Measurements from ENCODE around the gene KCNJ8. TPM values are rescaled to one million over a fixed set of nuclear protein-coding genes. Genes with fewer than 3 reads are reported as not detected.

The KCNJ8 gene
- total RNA-seq, 1 donor from 2014 or later = 0.93 TPM

GRCh38 chr12:21764065-21764464, 10.4 kb downstream of the KCNJ8 start:
- Histone ChIP-seq H4K20me1 (ENCODE audit: insufficient read depth, low read length) (no peaks in the 10 kb centered on the region), H3K4me2 (ENCODE audit: low read length) (no peak overlapping the region), H3K36me3 (ENCODE audit: insufficient read depth, low read length) (no peaks in the 10 kb centered on the region), H3K4me3 (ENCODE audit: insufficient read depth, low read depth, low read length) (no peak overlapping the region), H3K9ac (ENCODE audit: low read length) (no peak overlapping the region), H3K4me1 (ENCODE audit: insufficient read depth, low read length) (no peaks in the 10 kb centered on the region), H2AFZ (ENCODE audit: low read depth, low read length) (no peak overlapping the region), H3K27ac (ENCODE audit: low read depth, low read length) (no peak overlapping the region), H3K9me3 (ENCODE audit: insufficient read depth, low read depth, low read length) (no peaks in the 10 kb centered on the region), H3K79me2 (ENCODE audit: insufficient read depth, low read length) (no peaks in the 10 kb centered on the region), H3K27me3 (ENCODE audit: insufficient read depth, low read length) (no peaks in the 10 kb centered on the region)
- DNase-seq (ENCODE audit: low read depth) = no peak
- Mint-ChIP-seq H3K27ac (ENCODE audit: unreplicated experiment) (no peak overlapping the region), H3K36me3 (ENCODE audit: low read depth, unreplicated experiment) (no peaks in the 10 kb centered on the region), H3K9me3 (ENCODE audit: unreplicated experiment) (no peaks in the 10 kb centered on the region), H3K4me1 (ENCODE audit: low read depth, unreplicated experiment) (no peaks in the 10 kb centered on the region), H3K4me3 (ENCODE audit: unreplicated experiment) (no peak overlapping the region), H3K27me3 (ENCODE audit: low read depth, unreplicated experiment) (peaks cover 6% of the 10 kb centered on the region)
- no peak for FAIRE-seq
- no peak for TF ChIP-seq EZH2 (IDR thresholded peaks at IDR 0.05; ENCODE audit: insufficient read depth, low read length)
- TF ChIP-seq CTCF (IDR thresholded peaks at IDR 0.05; ENCODE audit: insufficient read depth, low read depth, low read length) = no peak

GRCh38 chr12:21763531-21763930, 11.0 kb downstream of the KCNJ8 start:
- Mint-ChIP-seq H3K27me3 (ENCODE audit: low read depth, unreplicated experiment) (peaks cover 6% of the 10 kb centered on the region), H3K4me3 (ENCODE audit: unreplicated experiment) (no peak overlapping the region), H3K27ac (ENCODE audit: unreplicated experiment) (no peak overlapping the region), H3K9me3 (ENCODE audit: unreplicated experiment) (no peaks in the 10 kb centered on the region), H3K36me3 (ENCODE audit: low read depth, unreplicated experiment) (no peaks in the 10 kb centered on the region), H3K4me1 (ENCODE audit: low read depth, unreplicated experiment) (no peaks in the 10 kb centered on the region)
- H4K20me1 ChIP-seq (ENCODE audit: insufficient read depth, low read length) = no peaks in the 10 kb centered on the region
- no peak for DNase-seq (ENCODE audit: low read depth)
- no peak overlapping the region for H2AFZ ChIP-seq (ENCODE audit: low read depth, low read length)
- H3K9ac ChIP-seq (ENCODE audit: low read length) = no peak overlapping the region
- no peaks in the 10 kb centered on the region for H3K36me3 ChIP-seq (ENCODE audit: insufficient read depth, low read length)
- H3K4me2 ChIP-seq (ENCODE audit: low read length) = no peak overlapping the region
- no peak overlapping the region for H3K4me3 ChIP-seq (ENCODE audit: insufficient read depth, low read depth, low read length)
- H3K79me2 ChIP-seq (ENCODE audit: insufficient read depth, low read length) = no peaks in the 10 kb centered on the region
- H3K27me3 ChIP-seq (ENCODE audit: insufficient read depth, low read length) = no peaks in the 10 kb centered on the region
- H3K9me3 ChIP-seq (ENCODE audit: insufficient read depth, low read depth, low read length) = no peaks in the 10 kb centered on the region
- no peak for TF ChIP-seq EZH2 (IDR thresholded peaks at IDR 0.05; ENCODE audit: insufficient read depth, low read length)
- no peak for TF ChIP-seq CTCF (IDR thresholded peaks at IDR 0.05; ENCODE audit: insufficient read depth, low read depth, low read length)
- no peak overlapping the region for H3K27ac ChIP-seq (ENCODE audit: low read depth, low read length)
- H3K4me1 ChIP-seq (ENCODE audit: insufficient read depth, low read length) = no peaks in the 10 kb centered on the region
- FAIRE-seq = no peak

GRCh38 chr12:21759737-21760136, 14.8 kb downstream of the KCNJ8 start:
- H3K4me2 ChIP-seq (ENCODE audit: low read length) = no peak overlapping the region
- DNase-seq (ENCODE audit: low read depth) (no peak), FAIRE-seq (no peak)
- H2AFZ ChIP-seq (ENCODE audit: low read depth, low read length) = no peak overlapping the region
- no peak overlapping the region for H3K4me3 ChIP-seq (ENCODE audit: insufficient read depth, low read depth, low read length)
- no peaks in the 10 kb centered on the region for H3K27me3 Mint-ChIP-seq (ENCODE audit: low read depth, unreplicated experiment)
- no peaks in the 10 kb centered on the region for H3K36me3 Mint-ChIP-seq (ENCODE audit: low read depth, unreplicated experiment)
- TF ChIP-seq EZH2 (IDR thresholded peaks at IDR 0.05; ENCODE audit: insufficient read depth, low read length) (no peak), CTCF (IDR thresholded peaks at IDR 0.05; ENCODE audit: insufficient read depth, low read depth, low read length) (no peak)
- no peaks in the 10 kb centered on the region for H3K9me3 ChIP-seq (ENCODE audit: insufficient read depth, low read depth, low read length)
- no peak overlapping the region for H3K9ac ChIP-seq (ENCODE audit: low read length)
- H3K36me3 ChIP-seq (ENCODE audit: insufficient read depth, low read length) = no peaks in the 10 kb centered on the region
- no peaks in the 10 kb centered on the region for H3K9me3 Mint-ChIP-seq (ENCODE audit: unreplicated experiment)
- no peaks in the 10 kb centered on the region for H3K79me2 ChIP-seq (ENCODE audit: insufficient read depth, low read length)
- H3K27me3 ChIP-seq (ENCODE audit: insufficient read depth, low read length) = no peaks in the 10 kb centered on the region
- no peak overlapping the region for H3K4me3 Mint-ChIP-seq (ENCODE audit: unreplicated experiment)
- H3K4me1 Mint-ChIP-seq (ENCODE audit: low read depth, unreplicated experiment) = no peaks in the 10 kb centered on the region
- no peak overlapping the region for H3K27ac ChIP-seq (ENCODE audit: low read depth, low read length)
- no peaks in the 10 kb centered on the region for H3K4me1 ChIP-seq (ENCODE audit: insufficient read depth, low read length)
- H4K20me1 ChIP-seq (ENCODE audit: insufficient read depth, low read length) = no peaks in the 10 kb centered on the region
- H3K27ac Mint-ChIP-seq (ENCODE audit: unreplicated experiment) = no peak overlapping the region

Measured in astrocyte (in vitro differentiated cells and primary cell).